SK-N-SH treated with all-trans-retinoic acid at 6 μM for 48 hours (cell line): ENCODE data around the gene RAPH1.

Experiments used
- ARNTL ChIP-seq: fragments of 450-650 bp; formaldehyde crosslinking; IDR thresholded peaks from 2 replicates; pipeline ENCODE4 v1.5.0; 2020; ENCODE audit warnings: low read depth, mild to moderate bottlenecking, moderate library complexity, borderline replicate concordance
- ISL1 ChIP-seq: fragments of 250-450 bp; sonication (Bioruptor Pico); IDR thresholded peaks from 2 replicates; pipeline ENCODE4 v2.1.2; 2022; ENCODE audit warnings: mild to moderate bottlenecking, moderate library complexity

DNA sequence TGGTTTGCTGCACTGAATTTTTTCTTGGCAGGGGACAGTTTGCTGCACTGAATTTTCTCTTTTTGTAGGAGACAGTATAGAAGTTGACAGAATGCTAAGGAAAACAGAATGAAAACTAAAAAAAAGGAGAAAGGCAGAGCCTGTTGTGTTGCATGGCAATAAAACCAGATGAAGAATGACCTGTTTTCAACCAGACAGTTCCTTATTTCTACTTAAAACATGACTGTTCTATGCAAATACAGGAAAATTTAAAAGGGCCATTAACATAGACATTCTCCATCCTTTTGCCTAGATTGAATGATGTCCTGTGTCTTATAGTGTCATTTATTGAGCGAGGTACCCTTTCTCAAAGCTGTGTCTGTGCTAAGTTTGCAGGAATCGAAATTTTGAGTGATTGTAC is 173.6 kb downstream of the RAPH1 start:
- TF ChIP-seq ISL1 (CRISPR knock-in tag) = no peak
- TF ChIP-seq ARNTL (CRISPR knock-in tag) = no peak
